Right lobe of liver (tissue), 6 donors: ENCODE measurements around the gene SLC39A3. TPM values are rescaled to one million over a fixed set of nuclear protein-coding genes. Genes with fewer than 3 reads are reported as not detected.

Experiments
- ATAC-seq, 4 donors: fragments of 200-7000 bp; cut with Tn5 transposase; one replicate each; pipeline ENCODE4 v1.9.1; 2020; ENCODE audit warnings: mild to moderate bottlenecking in 4 of 4, moderate library complexity in 4 of 4
- DNase-seq, 3 donors: peaks; one replicate each; pipeline ENCODE4 v3.0.0-alpha.2; 2020
- H3K27ac ChIP-seq, 3 donors: fragments of 200-600 bp; one replicate each; pipeline ENCODE4 v1.8.0; 2022
- H3K27me3 ChIP-seq, 2 donors: fragments of 200-600 bp; one replicate each; pipeline ENCODE4 v1.8.0; 2022
- H3K36me3 ChIP-seq, 4 donors: fragments of 200-600 bp; sonication (generic) in 1 of 4; one replicate each; pipeline versions ENCODE4 v1.5.1 to v1.8.0; 2017 to 2022; ENCODE audit warnings: control low read depth in 1 of 4
- H3K4me1 ChIP-seq, 4 donors: fragments of 200-600 bp; sonication (generic) in 1 of 4; one replicate each; pipeline versions ENCODE4 v1.5.1 to v1.8.0; 2017 to 2022; ENCODE audit warnings: control low read depth in 1 of 4
- H3K4me3 ChIP-seq, 3 donors: fragments of 200-600 bp; one replicate each; pipeline ENCODE4 v1.8.0; 2022
- H3K9me3 ChIP-seq, 4 donors: fragments of 200-600 bp; sonication (generic) in 1 of 4; one replicate each; pipeline versions ENCODE4 v1.5.1 to v1.8.0; 2017 to 2022; ENCODE audit warnings: control low read depth in 1 of 4
- POLR2A ChIP-seq: fragments of 450-650 bp; IDR thresholded peaks from one replicate; pipeline ENCODE4 v1.6.1; 2017; ENCODE audit warnings: antibody characterized with exemption, mild to moderate bottlenecking
- WGBS: methylation state at CpG from one replicate; pipeline ENCODE4 v1.1.6; 2018; ENCODE audit warnings: low coverage, low lambda C conversion rate; ENCODE audit not compliant: insufficient coverage; ENCODE audit errors: missing lambda C conversion rate; 5-methylcytosine and 5-hydroxymethylcytosine counted together
- intact Hi-C, 2 donors: fragments of 100-400 bp; cut with DNase I; formaldehyde crosslinking; loops; one replicate each; pipeline versions ENCODE4 v1.11.2 to v1.14.1; 2022
- total RNA-seq, 6 experiments: library from RNA; depleted of rRNA in 2 of 6; stranded (reverse); fragments of >200 nt in 2 of 6; fragmentation: NEBNext Ultra II Directional in 3 of 6; extraction: Animal tissue kit (Norgen Biotek cat#: 25700) in 3 of 6; gene quantifications; one replicate each; pipeline versions ENCODE4 v1.1.0 to v1.2.4, GENCODE V29; 2016 to 2023
- TF ChIP-seq, protein P1 (sequence below), 4 donors: fragments of 200-600 bp in 3 of 4; fragments of 450-650 bp in 1 of 4; IDR thresholded peaks; one replicate each; pipeline versions ENCODE4 v1.5.1 to v1.8.0; 2016 to 2022; ENCODE audit warnings: antibody characterized with exemption in 4 of 4, mild to moderate bottlenecking in 2 of 4
- donor health status: DM: no; HTN: yes; CAD: no.
- donor health status: DM: no; HTN: no; CAD: no.
- donor health status: DM: no; HTN: no; CAD: no.
- donor health status: DM: no; HTN: yes; CAD: no.
- donor health status: DM: no; HTN: yes; CAD: no.

The SLC39A3 gene
- total RNA-seq, 6 experiments from 2014 or later, result 13.5 to 29.5 (median 19.6) TPM

DNA sequence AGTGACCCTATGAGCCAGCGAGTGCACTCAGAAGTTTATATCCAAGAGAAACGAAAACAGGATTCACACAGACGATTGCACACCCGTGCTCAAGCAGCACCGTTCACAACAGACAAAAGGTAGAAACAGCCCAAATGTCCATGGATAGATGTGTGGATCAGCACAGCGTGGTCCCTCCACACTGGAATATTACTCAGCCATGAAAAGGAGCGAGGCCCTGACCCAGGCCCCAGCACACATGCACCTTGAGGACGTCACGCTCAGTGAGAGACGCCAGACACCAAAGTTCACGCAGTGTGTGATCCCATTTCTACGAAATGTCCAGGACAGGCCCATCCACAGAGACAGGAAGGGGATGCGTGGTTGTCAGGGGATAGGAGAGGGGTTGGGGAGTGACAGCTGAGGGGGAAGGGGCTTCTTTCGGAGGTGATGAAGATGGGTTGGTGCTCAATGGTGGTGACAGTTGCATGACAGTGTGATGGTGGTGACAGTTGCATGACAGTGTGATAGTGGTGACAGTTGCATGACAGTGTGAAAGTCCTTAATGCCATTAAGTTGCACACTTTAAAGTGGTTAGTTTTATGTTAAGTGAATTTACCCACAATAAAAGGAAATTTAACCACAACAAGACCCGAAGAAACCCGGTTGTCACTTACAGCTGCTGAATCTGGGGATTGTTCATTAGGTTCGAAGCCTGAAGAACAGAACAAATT, 18.9 kb upstream of the SLC39A3 start:
- ATAC-seq, result no peak
- intact Hi-C loops, result loop anchor here in 1 of 2 donors (10.0 kb wide), 1 partner anchor 114 kb away; no protein-coding TSS in a partner anchor
- TF ChIP-seq POLR2A, result no peak
- TF ChIP-seq, protein P1, sequence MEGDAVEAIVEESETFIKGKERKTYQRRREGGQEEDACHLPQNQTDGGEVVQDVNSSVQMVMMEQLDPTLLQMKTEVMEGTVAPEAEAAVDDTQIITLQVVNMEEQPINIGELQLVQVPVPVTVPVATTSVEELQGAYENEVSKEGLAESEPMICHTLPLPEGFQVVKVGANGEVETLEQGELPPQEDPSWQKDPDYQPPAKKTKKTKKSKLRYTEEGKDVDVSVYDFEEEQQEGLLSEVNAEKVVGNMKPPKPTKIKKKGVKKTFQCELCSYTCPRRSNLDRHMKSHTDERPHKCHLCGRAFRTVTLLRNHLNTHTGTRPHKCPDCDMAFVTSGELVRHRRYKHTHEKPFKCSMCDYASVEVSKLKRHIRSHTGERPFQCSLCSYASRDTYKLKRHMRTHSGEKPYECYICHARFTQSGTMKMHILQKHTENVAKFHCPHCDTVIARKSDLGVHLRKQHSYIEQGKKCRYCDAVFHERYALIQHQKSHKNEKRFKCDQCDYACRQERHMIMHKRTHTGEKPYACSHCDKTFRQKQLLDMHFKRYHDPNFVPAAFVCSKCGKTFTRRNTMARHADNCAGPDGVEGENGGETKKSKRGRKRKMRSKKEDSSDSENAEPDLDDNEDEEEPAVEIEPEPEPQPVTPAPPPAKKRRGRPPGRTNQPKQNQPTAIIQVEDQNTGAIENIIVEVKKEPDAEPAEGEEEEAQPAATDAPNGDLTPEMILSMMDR (IDR thresholded peaks at IDR 0.05), result no peak

DNA sequence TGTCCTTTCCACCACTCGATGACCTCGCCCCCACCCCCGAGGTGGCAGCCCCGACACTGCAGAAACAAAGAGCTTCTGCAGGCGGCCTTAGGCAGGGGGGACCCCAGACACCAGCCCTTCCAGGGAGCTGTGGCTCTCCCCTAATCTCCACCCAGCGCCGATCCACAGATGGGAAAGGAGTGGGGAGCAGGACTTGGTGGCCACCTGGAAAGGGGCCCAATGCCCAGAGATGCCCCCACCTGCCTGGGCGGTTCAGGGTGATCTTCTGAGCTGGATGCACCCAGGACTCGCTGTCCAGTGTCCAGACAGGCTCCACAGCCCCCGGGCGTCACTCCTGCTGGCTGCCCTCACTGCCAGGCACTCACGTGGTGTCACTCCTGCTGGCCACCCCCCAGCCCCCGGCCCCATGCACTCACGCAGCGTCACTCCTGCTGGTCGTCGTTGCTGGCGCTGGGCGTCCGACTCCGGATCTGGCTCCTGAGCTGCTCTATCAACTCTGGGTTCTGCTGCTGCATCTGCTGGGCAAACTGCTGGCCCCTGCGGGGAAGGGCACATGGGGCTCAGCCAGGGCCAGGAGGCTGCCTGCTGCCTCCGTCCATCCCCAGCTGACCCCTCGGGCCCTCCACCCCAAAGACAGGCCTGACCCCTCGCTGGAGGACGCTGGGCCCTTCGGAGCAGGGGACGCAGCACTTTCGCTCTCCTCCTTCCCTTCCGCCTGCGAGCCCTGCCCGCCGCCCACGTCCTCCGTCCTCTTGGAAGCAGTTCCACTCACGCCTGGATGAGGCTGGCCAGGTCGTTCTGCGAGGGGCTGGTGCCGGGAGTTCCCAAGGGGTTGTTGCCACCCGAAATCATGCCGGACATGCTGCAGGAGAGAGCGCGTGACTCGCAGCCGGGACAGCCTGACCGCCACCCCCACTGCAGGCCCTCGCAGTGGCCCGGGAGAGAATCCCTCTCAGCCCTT, 17.4 kb upstream of the SLC39A3 start:
- Histone ChIP-seq H3K27me3 (no peaks in the 10 kb centered on the region), H3K36me3 (peaks cover 0 to 18% (median under 1%) of the 10 kb centered on the region in 4 donors), H3K4me1 (no peaks in the 10 kb centered on the region), H3K9me3 (no peaks in the 10 kb centered on the region), H3K4me3 (no peak overlapping the region), H3K27ac (no peak overlapping the region)
- TF ChIP-seq POLR2A, result no peak
- TF ChIP-seq, protein P1 (IDR thresholded peaks at IDR 0.05), result no peak
- ATAC-seq (no peak), DNase-seq (no peak)
- intact Hi-C loops, result loop anchor here in 1 of 2 donors (10.0 kb wide), 1 partner anchor 112 kb away; no protein-coding TSS in a partner anchor
- WGBS, result 80% methylated on average over 1 of the region's 48 CpGs

More for the DNA sequence above, 18.9 kb upstream of the SLC39A3 start:
- H3K4me1 ChIP-seq, result no peaks in the 10 kb centered on the region
- 87% methylated on average over 10 of the region's 17 CpGs for WGBS
- H3K9me3 ChIP-seq, result no peaks in the 10 kb centered on the region
- H3K27ac ChIP-seq, result no peak overlapping the region
- H3K36me3 ChIP-seq, result peaks cover 0 to 23% (median 3%) of the 10 kb centered on the region in 4 donors
- no peak for DNase-seq
- no peak overlapping the region for H3K4me3 ChIP-seq
- H3K27me3 ChIP-seq, result no peaks in the 10 kb centered on the region

DNA sequence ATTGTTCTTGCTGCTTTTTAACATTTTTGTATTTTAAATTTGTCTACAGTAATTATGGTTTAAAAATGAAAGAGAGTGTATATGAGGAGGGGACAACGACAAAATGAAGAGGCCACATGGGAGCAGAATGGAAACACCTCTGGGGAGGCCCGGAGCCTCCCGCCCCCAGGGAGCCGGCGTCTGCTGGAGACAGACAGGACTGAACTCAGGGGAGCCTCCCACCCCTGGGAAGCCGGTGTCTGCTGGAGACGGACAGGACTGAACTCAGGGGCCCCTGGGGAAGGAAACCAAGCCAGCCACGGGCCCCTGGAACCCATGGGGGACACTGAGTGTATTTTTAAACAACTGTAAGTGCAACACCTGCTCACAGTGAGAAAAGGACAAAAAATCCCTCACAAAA, 16.7 kb upstream of the SLC39A3 start:
- H3K4me1 ChIP-seq, result no peaks in the 10 kb centered on the region
- no peaks in the 10 kb centered on the region for H3K9me3 ChIP-seq
- DNase-seq (no peak), ATAC-seq (no peak)
- WGBS, result 89% methylated on average over 5 of the region's 8 CpGs
- TF ChIP-seq POLR2A, result no peak
- TF ChIP-seq, protein P1 (IDR thresholded peaks at IDR 0.05), result no peak
- no peak overlapping the region for H3K4me3 ChIP-seq
- intact Hi-C loops, result loop anchor here in 1 of 2 donors (10.0 kb wide), 1 partner anchor 112 kb away; no protein-coding TSS in a partner anchor
- H3K36me3 ChIP-seq, result peaks cover 0 to 18% (median under 1%) of the 10 kb centered on the region in 4 donors
- no peaks in the 10 kb centered on the region for H3K27me3 ChIP-seq
- H3K27ac ChIP-seq, result no peak overlapping the region

DNA sequence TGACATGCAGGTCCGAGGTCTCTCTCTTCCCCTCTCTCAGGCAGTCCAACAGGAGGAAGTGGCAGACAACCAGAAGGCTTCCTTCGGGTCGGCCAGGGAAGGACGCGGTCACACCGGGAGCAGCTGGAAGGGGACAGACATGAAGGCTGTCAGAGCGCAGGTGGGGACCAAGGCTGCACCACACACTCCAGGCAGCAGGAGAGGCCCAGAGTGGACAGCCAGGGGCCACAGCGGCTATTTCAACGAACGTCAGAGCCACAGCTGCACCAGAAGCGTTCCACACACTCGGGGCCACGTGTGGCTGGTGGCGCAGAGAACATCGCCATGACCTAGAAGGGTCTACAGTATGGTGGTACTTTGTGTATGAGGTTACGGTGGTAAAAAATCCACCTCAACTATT, 16.0 kb upstream of the SLC39A3 start:
- Histone ChIP-seq H3K4me1 (no peaks in the 10 kb centered on the region), H3K9me3 (no peaks in the 10 kb centered on the region), H3K27ac (no peak overlapping the region), H3K27me3 (no peaks in the 10 kb centered on the region), H3K4me3 (no peak overlapping the region), H3K36me3 (peaks cover 0 to 18% (median under 1%) of the 10 kb centered on the region in 4 donors)
- TF ChIP-seq, protein P1 (IDR thresholded peaks at IDR 0.05), result no peak
- TF ChIP-seq POLR2A, result no peak
- intact Hi-C loops, result loop anchor here in 1 of 2 donors (10.0 kb wide), 1 partner anchor 111 kb away; no protein-coding TSS in a partner anchor
- ATAC-seq, result no peak
- no peak for DNase-seq
- 91% methylated on average over 8 of the region's 16 CpGs for WGBS
